ENCODE results near the gene WDR45.

DNA sequence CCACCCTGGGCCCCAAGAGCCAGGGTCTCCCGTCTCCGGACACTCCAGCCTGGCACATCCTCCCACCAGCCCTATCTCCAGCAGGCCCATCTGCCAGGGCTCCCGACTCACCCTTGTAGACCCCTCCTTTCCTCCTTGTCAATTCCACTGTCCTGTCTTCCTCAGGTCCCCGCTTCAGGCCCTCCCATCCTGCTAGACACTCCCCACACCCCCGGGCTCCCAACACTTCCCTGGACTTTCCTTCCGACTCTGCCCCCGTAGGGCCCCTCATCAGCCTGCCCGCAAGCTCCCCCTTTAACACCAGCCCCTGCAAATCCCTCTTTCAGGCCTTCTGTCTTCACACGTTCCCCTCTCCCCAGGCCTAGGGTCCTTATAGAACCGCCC is 7.0 kb downstream of the WDR45 start:
- no peak for TF ChIP-seq FOXA1 (IDR thresholded peaks at IDR 0.05)
- no peak for TF ChIP-seq FOXK2 (IDR thresholded peaks at IDR 0.05)
- TF ChIP-seq, protein P1, sequence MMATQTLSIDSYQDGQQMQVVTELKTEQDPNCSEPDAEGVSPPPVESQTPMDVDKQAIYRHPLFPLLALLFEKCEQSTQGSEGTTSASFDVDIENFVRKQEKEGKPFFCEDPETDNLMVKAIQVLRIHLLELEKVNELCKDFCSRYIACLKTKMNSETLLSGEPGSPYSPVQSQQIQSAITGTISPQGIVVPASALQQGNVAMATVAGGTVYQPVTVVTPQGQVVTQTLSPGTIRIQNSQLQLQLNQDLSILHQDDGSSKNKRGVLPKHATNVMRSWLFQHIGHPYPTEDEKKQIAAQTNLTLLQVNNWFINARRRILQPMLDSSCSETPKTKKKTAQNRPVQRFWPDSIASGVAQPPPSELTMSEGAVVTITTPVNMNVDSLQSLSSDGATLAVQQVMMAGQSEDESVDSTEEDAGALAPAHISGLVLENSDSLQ (IDR thresholded peaks at IDR 0.05), result no peak
- TF ChIP-seq SP1 (IDR thresholded peaks at IDR 0.05), result no peak
- TF ChIP-seq TARDBP (IDR thresholded peaks at IDR 0.05), result no peak
- TF ChIP-seq ZNF384 (IDR thresholded peaks at IDR 0.05), result no peak
- TF ChIP-seq SUZ12 (IDR thresholded peaks at IDR 0.05), result no peak
- no peak for TF ChIP-seq LEF1 (IDR thresholded peaks at IDR 0.05; ENCODE audit: borderline replicate concordance)
- TF ChIP-seq CTBP1 (IDR thresholded peaks at IDR 0.05; ENCODE audit: borderline replicate concordance), result no peak
- no peak for TF ChIP-seq FOXM1 (IDR thresholded peaks at IDR 0.05; ENCODE audit: borderline replicate concordance)
- no peak for TF ChIP-seq ELF4 (IDR thresholded peaks at IDR 0.05)
- TF ChIP-seq ARNT (IDR thresholded peaks at IDR 0.05), result no peak
- no peak for TF ChIP-seq NFRKB (IDR thresholded peaks at IDR 0.05)

All from HEK293T (cell line).